Stimulated activated CD4-positive, alpha-beta T cell treated with anti-CD3 and anti-CD28 coated beads, Interleukin-15, amount 100 ng/mL, for 1 hour (primary cell): ENCODE measurements around the gene LIPC.

ENCODE experiments used
- DNase-seq, 2 donors: peaks; one replicate each; pipeline ENCODE4 v3.0.0-alpha.2; 2020; ENCODE audit warnings: low read depth in 1 of 2, low spot score in 1 of 2

Gene LIPC

GRCh38 chr15:58491499-58492202 lies 59.9 kb downstream of the LIPC start:
- DNase-seq, result no peak

GRCh38 chr15:58492661-58493397 lies 61.0 kb downstream of the LIPC start:
- no peak for DNase-seq

GRCh38 chr15:58494567-58494966 lies 62.8 kb downstream of the LIPC start:
- no peak for DNase-seq

- DNase-seq, result no peak
These were observed 64.2 kb downstream of the LIPC start for GRCh38 chr15:58495891-58496408.

- DNase-seq, result no peak
These were observed 65.4 kb downstream of the LIPC start for GRCh38 chr15:58497046-58497785.

- no peak for DNase-seq
These were observed 67.2 kb downstream of the LIPC start for GRCh38 chr15:58498821-58499580.

- no peak for DNase-seq
These were observed 69.2 kb downstream of the LIPC start for GRCh38 chr15:58501006-58501405.

- no peak for DNase-seq
These were observed 69.9 kb downstream of the LIPC start for GRCh38 chr15:58501636-58502188.

GRCh38 chr15:58503139-58504027 lies 71.6 kb downstream of the LIPC start:
- DNase-seq, result no peak

- DNase-seq, result no peak
These were observed 73.0 kb downstream of the LIPC start for GRCh38 chr15:58504674-58505234.

- no peak for DNase-seq
These were observed 73.8 kb downstream of the LIPC start for GRCh38 chr15:58505581-58505980.

GRCh38 chr15:58506064-58506490 lies 74.3 kb downstream of the LIPC start:
- DNase-seq, result no peak

- DNase-seq, result no peak
These were observed 75.2 kb downstream of the LIPC start for GRCh38 chr15:58506783-58507668.

GRCh38 chr15:58509556-58509955 lies 77.8 kb downstream of the LIPC start:
- no peak for DNase-seq

- no peak for DNase-seq
These were observed 79.2 kb downstream of the LIPC start for GRCh38 chr15:58510715-58511598.

GRCh38 chr15:58511599-58511987 lies 79.8 kb downstream of the LIPC start:
- no peak for DNase-seq

GRCh38 chr15:58512522-58512921 lies 80.7 kb downstream of the LIPC start:
- no peak for DNase-seq
